HEK293 (cell line): ENCODE measurements around the gene BAIAP3.

Experiments used
- CTCF ChIA-PET: fragments of 350-600 bp; formaldehyde crosslinking; extraction: SDS; loops from one replicate; lab custom pipeline; 2021; ENCODE audit warnings: antibody characterized with exemption; lab: Yijun Ruan, JAX
- POLR2A ChIA-PET: fragments of 300-600 bp; formaldehyde crosslinking; extraction: SDS; loops from one replicate; lab custom pipeline; 2020; ENCODE audit warnings: antibody characterized with exemption, inconsistent platforms; lab: Yijun Ruan, JAX
- H3K27ac ChIP-seq: fragments of 200-500 bp; sonication (Bioruptor generic); 2 replicates; pipeline ENCODE4 v1.5.1; 2014; ENCODE audit warnings: low read depth, low read length, control low read depth, inconsistent platforms; ENCODE audit errors: extremely low read depth
- H3K36me3 ChIP-seq, 2 experiments: fragments of 200-500 bp in 1 of 2; sonication (Bioruptor generic) in 1 of 2; 1 replicate in 1 of 2; 2 replicates in 1 of 2; pipeline ENCODE4 v1.5.1; 2014 to 2017; ENCODE audit warnings: inconsistent platforms in 2 of 2, low read length in 2 of 2; ENCODE audit not compliant: control insufficient read depth in 2 of 2, insufficient read depth in 1 of 2
- H3K4me1 ChIP-seq: fragments of 200-500 bp; sonication (Bioruptor generic); 2 replicates; pipeline ENCODE4 v1.5.1; 2014; ENCODE audit warnings: mild to moderate bottlenecking, low read length, inconsistent platforms; ENCODE audit not compliant: control insufficient read depth, insufficient read depth
- H3K4me3 ChIP-seq: 2 replicates; pipeline ENCODE4 v1.5.1; 2011; ENCODE audit warnings: low read depth, mild to moderate bottlenecking, control low read depth, low read length, moderate library complexity
- H3K9me3 ChIP-seq: fragments of 200-500 bp; sonication (Bioruptor generic); 2 replicates; pipeline ENCODE4 v1.5.1; 2014; ENCODE audit warnings: low read depth, low read length, inconsistent platforms; ENCODE audit not compliant: control insufficient read depth, insufficient read depth
- IKZF3 ChIP-seq: fragments of 450-650 bp; IDR thresholded peaks from 2 replicates; pipeline ENCODE4 v1.5.0; 2018; ENCODE audit warnings: missing biosample characterization, mild to moderate bottlenecking, missing genetic modification characterization, moderate library complexity
- MZF1 ChIP-seq: fragments of 450-650 bp; formaldehyde crosslinking; IDR thresholded peaks from 2 replicates; pipeline ENCODE4 v1.5.1; 2017; ENCODE audit warnings: missing biosample characterization, missing genetic modification characterization, borderline replicate concordance
- OSR2 ChIP-seq: fragments of 450-650 bp; formaldehyde crosslinking; IDR thresholded peaks from 2 replicates; pipeline ENCODE4 v1.5.1; 2016; ENCODE audit warnings: missing biosample characterization, missing genetic modification characterization
- RBAK ChIP-seq: fragments of 450-650 bp; formaldehyde crosslinking; IDR thresholded peaks from 2 replicates; pipeline ENCODE4 v1.5.1; 2016; ENCODE audit warnings: missing biosample characterization, missing genetic modification characterization
- ZFHX2 ChIP-seq: fragments of 450-650 bp; formaldehyde crosslinking; conservative IDR thresholded peaks from 2 replicates; pipeline ENCODE4 v1.5.1; 2016; ENCODE audit warnings: missing biosample characterization, missing genetic modification characterization
- ZNF121 ChIP-seq: fragments of 450-650 bp; formaldehyde crosslinking; IDR thresholded peaks from 2 replicates; pipeline ENCODE4 v1.5.1; 2016; ENCODE audit warnings: missing biosample characterization, missing genetic modification characterization
- ZNF223 ChIP-seq: fragments of 450-650 bp; formaldehyde crosslinking; IDR thresholded peaks from 2 replicates; pipeline ENCODE4 v1.5.1; 2016; ENCODE audit warnings: missing biosample characterization, missing genetic modification characterization
- ZNF354C ChIP-seq: fragments of 450-650 bp; formaldehyde crosslinking; IDR thresholded peaks from 2 replicates; pipeline ENCODE4 v1.5.1; 2016; ENCODE audit warnings: missing biosample characterization, missing genetic modification characterization, low read depth, borderline replicate concordance
- ZNF433 ChIP-seq: fragments of 450-650 bp; formaldehyde crosslinking; IDR thresholded peaks from 2 replicates; pipeline ENCODE4 v1.5.1; 2016; ENCODE audit warnings: missing biosample characterization, missing genetic modification characterization, low read depth
- ZNF701 ChIP-seq: fragments of 450-650 bp; formaldehyde crosslinking; IDR thresholded peaks from 2 replicates; pipeline ENCODE4 v1.5.1; 2016; ENCODE audit warnings: missing biosample characterization, missing genetic modification characterization
- TF ChIP-seq, protein P1 (sequence below): fragments of 450-650 bp; formaldehyde crosslinking; IDR thresholded peaks from 2 replicates; pipeline ENCODE4 v1.5.1; 2017; ENCODE audit warnings: missing biosample characterization, missing genetic modification characterization
- TF ChIP-seq, protein P2 (sequence below): fragments of 450-650 bp; formaldehyde crosslinking; IDR thresholded peaks from 2 replicates; pipeline ENCODE4 v1.5.1; 2016; ENCODE audit warnings: missing biosample characterization, missing genetic modification characterization

Gene BAIAP3

GRCh38 chr16:1322407-1322806, 11.0 kb upstream of the BAIAP3 start:
- peaks cover 16 to 63% of the 10 kb centered on the region in 2 experiments; a peak in 2 of 3 replicates for H3K36me3 ChIP-seq
- TF ChIP-seq ZNF433 (no peak), MZF1 (tag by site-specific recombination) (no peak), ZFHX2 (tag by site-specific recombination) (no peak), ZNF121 (tag by site-specific recombination) (peak; percentile 82), ZNF354C (no peak), ZNF223 (tag by site-specific recombination) (no peak), ZNF701 (tag by site-specific recombination) (no peak)
- TF ChIP-seq, protein P1, sequence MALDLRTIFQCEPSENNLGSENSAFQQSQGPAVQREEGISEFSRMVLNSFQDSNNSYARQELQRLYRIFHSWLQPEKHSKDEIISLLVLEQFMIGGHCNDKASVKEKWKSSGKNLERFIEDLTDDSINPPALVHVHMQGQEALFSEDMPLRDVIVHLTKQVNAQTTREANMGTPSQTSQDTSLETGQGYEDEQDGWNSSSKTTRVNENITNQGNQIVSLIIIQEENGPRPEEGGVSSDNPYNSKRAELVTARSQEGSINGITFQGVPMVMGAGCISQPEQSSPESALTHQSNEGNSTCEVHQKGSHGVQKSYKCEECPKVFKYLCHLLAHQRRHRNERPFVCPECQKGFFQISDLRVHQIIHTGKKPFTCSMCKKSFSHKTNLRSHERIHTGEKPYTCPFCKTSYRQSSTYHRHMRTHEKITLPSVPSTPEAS (tag by site-specific recombination): no peak
- TF ChIP-seq, all 188 proteins: peak for 1
- Histone ChIP-seq H3K4me3 (no peak overlapping the region), H3K4me1 (no peaks in the 10 kb centered on the region), H3K9me3 (no peaks in the 10 kb centered on the region), H3K27ac (no peak overlapping the region)
- CTCF ChIA-PET: no interaction called here
- POLR2A ChIA-PET: interaction anchor here (0.6 kb wide), 1 partner anchor 21 kb away, joined by 5 read pairs; no protein-coding TSS in a partner anchor

DNA sequence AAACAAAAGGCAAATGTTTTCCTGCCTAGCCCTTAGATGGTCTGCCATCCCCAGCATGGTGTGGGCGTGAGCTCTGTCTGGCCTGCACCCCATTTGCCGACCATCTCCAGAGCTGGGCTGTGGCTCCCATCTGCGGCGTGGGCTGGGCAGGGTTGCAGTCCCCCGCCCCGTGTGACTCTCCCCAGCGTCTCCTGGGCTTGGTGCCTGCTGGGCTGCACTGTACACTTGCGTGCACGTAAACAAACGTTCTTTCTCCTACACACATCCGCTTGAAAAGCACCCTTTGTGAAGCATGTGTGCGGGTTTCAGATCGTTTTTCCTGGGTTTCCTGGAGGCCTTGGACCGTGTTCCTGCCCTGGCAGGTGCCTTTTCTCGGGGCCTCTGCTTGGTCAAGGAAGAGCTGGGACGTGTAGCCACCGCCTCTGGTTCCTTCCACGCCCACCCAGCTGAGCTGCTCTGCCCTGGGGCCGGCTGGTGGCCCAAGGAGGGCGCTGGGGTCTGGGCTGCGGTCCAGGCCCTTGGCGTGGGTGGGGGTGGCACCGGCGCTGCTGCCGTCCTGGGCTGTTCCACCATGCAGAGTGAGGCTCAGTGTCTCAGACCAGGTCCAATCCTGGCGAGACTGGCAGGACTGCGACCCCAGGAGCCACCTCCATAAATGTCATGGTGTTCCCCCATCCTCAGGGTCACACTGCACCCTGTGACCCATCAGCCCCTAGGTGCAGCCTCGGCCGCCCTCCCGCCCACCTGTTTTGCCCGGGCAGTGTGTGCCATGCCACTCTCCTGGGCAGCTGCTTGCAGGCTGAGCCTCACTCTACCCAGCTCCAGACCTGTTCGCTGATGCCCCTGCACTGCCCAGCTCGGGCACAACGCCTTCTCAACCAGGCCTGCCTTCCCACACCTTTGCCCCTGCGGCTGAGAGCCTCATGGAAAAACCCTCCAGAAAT, 9.9 kb upstream of the BAIAP3 start:
- no peaks in the 10 kb centered on the region for H3K9me3 ChIP-seq
- no peak overlapping the region for H3K4me3 ChIP-seq
- H3K27ac ChIP-seq: no peak overlapping the region
- no peaks in the 10 kb centered on the region for H3K4me1 ChIP-seq
- POLR2A ChIA-PET: no interaction called here
- CTCF ChIA-PET: no interaction called here
- peaks cover 12 to 51% of the 10 kb centered on the region in 2 experiments; a peak in 2 of 3 replicates for H3K36me3 ChIP-seq
- TF ChIP-seq, protein P2, sequence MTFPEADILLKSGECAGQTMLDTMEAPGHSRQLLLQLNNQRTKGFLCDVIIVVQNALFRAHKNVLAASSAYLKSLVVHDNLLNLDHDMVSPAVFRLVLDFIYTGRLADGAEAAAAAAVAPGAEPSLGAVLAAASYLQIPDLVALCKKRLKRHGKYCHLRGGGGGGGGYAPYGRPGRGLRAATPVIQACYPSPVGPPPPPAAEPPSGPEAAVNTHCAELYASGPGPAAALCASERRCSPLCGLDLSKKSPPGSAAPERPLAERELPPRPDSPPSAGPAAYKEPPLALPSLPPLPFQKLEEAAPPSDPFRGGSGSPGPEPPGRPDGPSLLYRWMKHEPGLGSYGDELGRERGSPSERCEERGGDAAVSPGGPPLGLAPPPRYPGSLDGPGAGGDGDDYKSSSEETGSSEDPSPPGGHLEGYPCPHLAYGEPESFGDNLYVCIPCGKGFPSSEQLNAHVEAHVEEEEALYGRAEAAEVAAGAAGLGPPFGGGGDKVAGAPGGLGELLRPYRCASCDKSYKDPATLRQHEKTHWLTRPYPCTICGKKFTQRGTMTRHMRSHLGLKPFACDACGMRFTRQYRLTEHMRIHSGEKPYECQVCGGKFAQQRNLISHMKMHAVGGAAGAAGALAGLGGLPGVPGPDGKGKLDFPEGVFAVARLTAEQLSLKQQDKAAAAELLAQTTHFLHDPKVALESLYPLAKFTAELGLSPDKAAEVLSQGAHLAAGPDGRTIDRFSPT (tag by site-specific recombination): 0 out of 2 replicates have a peak, but pooled peaks have one; percentile 20
- no peak for TF ChIP-seq IKZF3

DNA sequence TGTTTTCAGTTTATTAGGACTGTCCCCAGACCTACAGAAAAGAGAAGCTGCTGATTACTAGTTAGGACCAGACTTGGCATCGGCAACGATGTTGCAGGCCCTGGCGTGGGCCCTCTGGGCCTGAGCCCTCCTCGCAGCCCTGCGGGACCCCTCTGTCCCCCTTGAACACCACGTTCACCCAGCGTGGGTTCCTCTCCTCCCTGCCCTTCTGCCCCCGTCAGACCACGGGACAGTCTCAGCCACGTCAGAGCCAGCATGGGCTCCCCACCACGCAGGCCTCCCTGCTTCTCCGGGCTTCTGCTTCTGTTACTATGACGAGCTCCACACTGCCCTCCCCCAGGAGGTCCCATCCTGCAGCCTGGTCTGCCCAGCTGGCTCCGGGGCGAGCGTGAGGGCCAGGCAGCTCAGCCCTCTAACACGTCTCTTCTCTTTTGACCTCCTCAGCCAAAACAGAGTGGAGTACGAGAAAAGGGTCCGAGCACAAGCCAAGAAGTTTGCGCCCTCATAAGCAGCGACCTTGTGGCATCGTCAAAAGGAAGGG, 9.1 kb upstream of the BAIAP3 start:
- Histone ChIP-seq H3K36me3 (peaks cover 10 to 43% of the 10 kb centered on the region in 2 experiments; a peak in 2 of 3 replicates), H3K9me3 (no peaks in the 10 kb centered on the region), H3K27ac (no peak overlapping the region), H3K4me3 (no peak overlapping the region), H3K4me1 (no peaks in the 10 kb centered on the region)
- TF ChIP-seq OSR2 (no peak), RBAK (tag by site-specific recombination) (no peak)
- ChIA-PET POLR2A (no interaction called here), CTCF (no interaction called here)

DNA sequence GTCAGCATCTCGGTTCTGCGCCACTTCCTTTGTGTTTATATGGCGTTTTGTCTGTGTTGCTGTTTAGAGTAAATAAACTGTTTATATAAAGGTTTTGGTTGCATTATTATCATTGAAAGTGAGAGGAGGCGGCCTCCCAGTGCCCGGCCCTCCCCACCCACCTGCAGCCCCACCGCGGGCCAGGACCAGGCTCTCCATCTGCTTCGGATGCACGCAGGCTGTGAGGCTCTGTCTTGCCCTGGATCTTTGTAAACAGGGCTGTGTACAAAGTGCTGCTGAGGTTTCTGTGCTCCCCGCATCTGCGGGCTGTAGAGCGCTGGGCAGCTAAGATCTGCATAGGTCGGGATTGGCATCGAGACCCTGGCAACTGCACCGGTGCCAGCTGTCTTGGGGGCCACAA, 8.2 kb upstream of the BAIAP3 start:
- no peak overlapping the region for H3K27ac ChIP-seq

More for the DNA sequence above, 8.2 kb upstream of the BAIAP3 start:
- peaks cover 10 to 34% of the 10 kb centered on the region in 2 experiments; a peak in 2 of 3 replicates for H3K36me3 ChIP-seq
- H3K4me3 ChIP-seq: no peak overlapping the region
- no peaks in the 10 kb centered on the region for H3K4me1 ChIP-seq
- CTCF ChIA-PET: interaction anchor here (1.0 kb wide), 1 partner anchor 37 kb away, joined by 4 read pairs; no protein-coding TSS in a partner anchor
- POLR2A ChIA-PET: interaction anchor here (1.3 to 1.8 kb wide), 2 partner anchors 13 to 18 kb away, joined by 5 to 7 read pairs; no protein-coding TSS in a partner anchor
- no peak for TF ChIP-seq MZF1 (tag by site-specific recombination)
- no peaks in the 10 kb centered on the region for H3K9me3 ChIP-seq
